HG03575 (cell line): Measurements from ENCODE around the gene PTPA.

ENCODE experiments used
- ATAC-seq: cut with Tn5 transposase; IDR thresholded peaks from one replicate; pipeline ENCODE4 v1.9.1; 2021; ENCODE audit not compliant: unreplicated experiment, insufficient number of reproducible peaks, low FRiP score; ENCODE audit errors: extremely low read depth

Gene PTPA

GRCh38 chr9:129166623-129167557 lies 55.7 kb downstream of the PTPA start:
- ATAC-seq: no peak

DNA sequence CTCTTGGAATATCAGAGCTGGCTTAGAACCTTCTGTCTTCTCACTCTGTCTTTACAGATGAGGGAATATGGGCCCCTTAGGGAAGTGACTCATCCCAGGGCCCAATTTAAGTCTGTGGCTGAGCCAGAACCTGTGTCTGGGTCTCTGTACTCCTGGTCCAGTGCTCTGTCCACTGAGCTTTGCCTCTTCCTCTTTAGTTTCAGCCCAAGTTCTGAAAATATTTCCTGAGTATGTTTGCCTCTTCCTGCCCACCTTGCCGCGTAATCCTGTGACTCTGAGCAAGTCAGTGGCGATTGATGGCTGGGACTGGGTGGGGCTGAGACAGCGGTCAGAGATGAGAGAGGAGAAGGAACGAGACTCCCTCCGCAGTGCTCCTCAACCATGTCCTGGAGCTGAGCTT lies 59.0 kb downstream of the PTPA start:
- no peak for ATAC-seq

DNA sequence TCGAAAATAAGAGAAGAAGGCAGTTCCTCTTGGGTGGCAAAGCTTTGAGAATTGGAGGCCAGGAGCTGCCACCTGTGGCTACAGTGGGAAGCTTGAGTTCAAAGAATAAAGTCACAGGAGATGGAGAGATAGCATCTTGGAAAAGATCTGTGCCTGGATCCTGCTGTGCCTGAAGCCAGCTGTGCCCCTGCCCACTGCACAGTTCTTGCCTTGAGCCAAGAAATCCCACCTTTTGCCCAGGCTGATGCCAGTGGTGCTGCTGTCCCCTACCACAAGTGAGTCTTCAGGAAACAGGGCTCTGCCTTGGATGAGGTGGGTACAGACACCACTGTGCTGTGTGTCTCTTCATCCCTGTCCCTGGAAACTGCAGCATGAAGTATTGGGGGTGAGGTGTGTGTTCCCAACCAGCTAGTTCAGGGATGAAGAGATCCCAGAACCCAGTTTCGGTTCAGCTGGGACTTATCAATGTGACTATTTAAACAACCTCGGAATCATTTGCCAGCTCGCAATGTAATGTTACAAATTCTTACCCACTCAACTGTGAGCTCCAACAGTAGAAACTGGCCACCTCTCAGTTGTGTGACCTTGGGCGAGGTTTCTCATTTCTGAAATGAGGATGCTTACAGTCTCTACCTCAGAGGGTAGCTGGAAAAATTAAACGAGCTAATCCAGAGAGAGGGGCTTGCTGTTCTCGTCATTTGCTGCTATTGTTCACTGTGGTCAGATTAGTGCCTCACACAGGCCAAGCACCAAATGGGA lies 61.0 kb downstream of the PTPA start:
- ATAC-seq: no peak

DNA sequence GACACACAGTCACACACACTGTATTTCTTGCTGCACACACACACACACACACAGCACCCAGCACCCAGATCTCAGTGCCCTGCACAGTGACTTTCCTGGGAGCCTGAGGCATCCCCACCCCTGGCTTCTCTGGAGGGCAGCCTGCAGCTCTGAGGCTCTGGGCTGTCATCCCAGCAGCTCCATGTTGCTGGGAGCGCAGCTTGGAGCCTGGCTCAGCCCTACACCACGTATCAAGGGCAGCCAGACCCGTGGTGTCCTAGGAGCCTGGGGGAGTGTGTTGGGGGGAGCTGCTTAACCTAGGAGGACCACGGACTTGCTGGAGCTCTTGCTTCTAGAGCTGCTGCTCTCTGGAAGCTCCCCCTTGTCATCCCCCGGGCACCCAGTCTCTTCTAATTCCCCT lies 61.6 kb downstream of the PTPA start:
- no peak for ATAC-seq

- ATAC-seq: no peak
These were observed 62.3 kb downstream of the PTPA start for GRCh38 chr9:129173296-129174101.

- no peak for ATAC-seq
These were observed 63.0 kb downstream of the PTPA start for GRCh38 chr9:129174102-129174723.

DNA sequence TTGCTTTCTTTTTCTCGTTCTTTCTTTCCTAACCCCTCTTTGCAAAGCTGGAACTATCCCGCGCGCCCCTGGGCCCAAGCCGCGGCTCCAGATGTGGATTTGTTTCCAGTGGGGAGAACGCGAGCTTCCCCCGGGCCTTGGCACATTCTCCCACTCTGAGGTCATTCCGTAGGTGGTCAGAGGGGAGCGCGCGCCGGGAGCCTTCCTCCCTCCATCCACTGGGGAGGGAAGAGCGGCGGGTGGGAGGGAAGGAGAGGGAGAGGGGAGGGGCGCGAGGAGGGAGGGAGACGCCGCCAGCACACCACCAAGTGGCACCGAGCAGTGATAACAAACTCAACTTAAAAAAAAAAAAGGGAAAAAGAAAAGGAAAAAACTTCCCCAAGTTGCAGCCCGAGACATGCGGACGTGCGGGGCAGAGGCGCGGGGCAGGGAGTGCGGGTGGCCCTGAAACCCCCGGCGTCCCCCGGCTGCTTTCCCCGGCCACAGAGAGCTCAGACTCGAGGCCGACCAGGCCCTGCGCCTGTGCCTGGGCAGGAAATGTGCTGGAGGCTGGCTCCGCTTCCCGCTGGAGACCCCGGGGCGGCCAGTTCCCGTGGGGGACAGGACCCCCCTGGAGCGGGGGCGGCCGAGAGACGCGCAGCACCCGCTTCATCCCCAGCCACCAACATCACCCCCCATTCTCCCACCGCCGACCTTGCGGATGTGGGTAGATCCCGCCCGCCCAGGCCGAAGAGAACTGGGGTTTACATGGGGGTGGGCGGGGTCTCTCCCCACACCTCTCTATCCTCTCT lies 63.7 kb downstream of the PTPA start:
- ATAC-seq: no peak

- ATAC-seq: no peak
These were observed 64.3 kb downstream of the PTPA start for GRCh38 chr9:129175515-129175824.

DNA sequence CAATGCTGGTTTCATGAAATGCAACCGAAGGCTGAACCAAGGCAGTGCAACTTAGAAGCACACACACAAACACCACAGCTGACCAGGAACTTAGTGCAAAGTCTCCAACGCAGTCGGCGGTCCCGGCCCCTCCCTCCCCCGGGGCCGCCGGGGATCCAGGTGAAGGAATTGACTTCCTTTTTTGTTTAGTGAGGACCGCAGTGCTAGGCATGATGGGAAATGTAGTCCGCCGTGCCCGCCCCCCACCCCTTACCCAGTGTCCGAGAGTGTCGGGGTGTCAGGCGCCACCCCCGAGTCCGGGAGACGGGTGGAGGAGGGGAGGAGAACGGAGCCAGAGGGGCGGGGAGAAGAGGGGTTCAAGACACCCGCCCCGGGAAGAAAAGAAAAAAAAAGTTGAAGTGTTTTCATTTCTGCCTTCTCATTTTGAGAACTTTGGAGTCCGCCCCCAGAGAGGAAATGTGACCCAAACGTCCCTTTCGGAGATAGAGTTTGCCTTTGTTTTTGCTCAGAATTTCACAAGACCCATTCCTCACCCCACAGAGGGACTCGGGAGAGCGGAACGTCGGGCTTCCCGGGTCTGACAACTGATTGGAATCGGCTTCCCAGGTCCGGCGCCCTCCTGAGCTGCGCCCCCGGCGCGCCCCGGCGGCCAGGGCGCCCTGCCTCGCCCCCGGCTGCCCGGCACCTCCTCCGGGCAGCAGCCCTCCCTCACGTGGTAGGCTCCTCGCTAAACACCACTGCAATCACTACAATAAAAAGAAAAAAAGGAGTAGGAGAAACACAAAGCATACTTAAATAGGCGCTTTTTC lies 64.8 kb downstream of the PTPA start:
- ATAC-seq: no peak

- ATAC-seq: no peak
These were observed 65.7 kb downstream of the PTPA start for GRCh38 chr9:129176701-129177442.

DNA sequence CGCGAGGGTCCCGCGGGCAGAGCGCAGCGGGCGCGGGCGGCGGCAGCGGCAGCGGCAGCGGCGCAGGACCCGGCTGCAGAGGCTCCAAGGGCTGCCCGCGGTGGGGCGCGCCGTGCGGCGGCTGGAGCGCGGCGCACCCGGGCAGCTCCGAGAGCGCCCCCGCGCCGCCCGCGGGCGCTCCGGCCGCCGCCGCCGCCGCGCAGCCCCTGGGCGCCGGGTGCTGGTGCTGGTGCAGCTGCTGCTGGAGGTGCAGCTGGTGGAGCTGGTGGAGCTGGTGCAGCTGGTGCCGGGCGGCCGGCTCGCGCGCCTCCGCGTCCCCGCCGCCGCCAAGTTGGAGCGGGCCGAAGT lies 66.2 kb downstream of the PTPA start:
- no peak for ATAC-seq

DNA sequence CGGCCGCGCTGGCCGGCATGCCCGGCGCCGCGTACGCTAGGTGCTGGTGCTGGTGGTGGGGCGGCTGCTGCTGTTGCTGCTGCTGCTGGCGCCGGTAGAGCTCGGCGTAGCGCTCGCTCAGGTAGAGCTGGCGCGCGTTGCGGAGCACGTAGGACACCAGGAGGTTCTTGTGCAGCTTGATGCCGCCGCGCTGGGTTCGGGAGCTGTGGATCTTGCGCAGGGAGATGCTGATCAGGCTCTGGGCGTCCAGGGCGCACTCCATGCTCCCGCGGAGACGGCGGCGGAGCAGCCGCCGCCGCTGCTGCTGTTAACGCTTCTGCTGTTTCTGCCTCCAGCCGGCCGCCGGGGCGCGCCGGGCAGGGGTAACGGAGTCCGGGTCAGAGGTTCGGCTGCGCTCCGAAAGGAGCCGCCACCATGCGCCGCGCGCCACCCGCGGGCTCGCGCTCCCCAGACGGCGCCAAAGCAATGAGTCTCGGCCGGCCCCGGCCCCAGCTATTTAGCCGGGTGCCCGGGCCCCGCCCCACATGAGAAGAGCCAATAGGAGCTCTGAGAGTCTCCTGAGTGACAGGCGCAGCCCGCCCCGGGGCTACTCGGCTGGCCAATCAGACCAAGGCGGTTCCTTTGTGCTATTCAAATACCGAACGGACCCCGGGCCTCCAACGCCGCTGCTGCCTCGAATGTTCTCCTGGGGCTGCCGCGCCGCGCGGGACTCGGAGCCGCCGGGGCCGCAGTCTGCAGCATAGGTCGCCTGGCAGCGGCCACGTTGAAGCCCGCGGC lies 66.8 kb downstream of the PTPA start, which contains the start of gene IER5L:
Gene IER5L (minus strand): TSS at position 471 of the 777 bp plus-strand sequence. CDS start 209 bp downstream, at position 262.
- no peak for ATAC-seq

DNA sequence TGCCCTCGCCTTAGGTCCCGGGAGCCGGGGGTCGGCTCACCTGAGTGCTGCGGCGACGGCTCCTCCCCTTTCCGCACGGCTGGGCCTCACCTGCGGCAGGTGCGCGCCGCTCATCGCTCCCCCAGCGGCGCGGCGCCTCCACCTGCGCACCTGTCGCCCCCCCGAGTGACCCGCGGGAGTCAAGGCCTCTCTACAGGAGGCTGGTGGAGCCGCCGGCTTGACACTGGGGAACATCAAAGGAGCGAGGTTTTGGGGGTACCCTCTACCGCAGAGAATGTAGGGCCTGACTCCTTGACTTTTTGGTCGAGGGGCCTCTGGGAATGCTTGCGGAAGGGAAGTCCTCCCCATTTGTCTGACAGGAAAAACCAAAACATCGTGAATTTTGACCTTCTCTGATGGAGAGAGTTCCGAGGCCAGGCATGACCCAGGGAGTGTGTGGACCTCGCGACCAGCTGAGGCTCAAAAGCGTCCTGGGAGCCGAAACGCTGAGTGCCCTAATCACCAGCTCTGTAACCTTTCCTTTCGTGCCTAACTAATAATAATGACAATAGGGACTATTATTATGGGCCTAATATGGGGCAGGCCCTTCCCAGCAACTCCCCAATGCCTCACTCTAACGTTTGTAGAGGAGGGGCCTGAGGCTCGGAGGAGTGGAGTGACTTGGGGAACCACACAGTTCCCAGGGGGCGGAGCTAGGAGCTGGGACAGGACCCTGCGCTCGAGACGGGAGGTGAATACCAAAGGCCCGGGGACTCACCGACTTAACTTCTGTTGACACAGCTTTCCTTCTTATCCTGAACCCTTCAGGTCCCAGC lies 67.6 kb downstream of the PTPA start:
- ATAC-seq: no peak

DNA sequence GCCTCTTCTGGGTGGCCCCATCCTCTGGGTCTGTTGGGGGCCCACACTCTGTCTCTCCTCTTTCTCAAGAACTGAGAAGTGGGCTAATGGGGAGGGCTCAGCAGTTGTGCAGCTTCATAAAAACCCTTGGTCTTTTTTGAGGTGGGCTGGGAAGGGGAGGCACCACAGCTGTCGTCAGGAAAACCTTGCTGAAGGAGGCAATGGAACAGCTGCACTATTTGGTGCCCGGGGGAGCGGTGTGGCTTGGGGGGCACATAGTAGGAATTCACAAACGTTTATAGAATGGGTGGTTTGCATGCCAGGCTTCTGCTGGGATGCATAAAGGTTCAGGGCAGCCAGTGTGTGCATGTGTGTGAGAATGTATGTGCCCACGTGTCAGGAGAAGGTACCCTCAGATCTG lies 70.0 kb downstream of the PTPA start:
- ATAC-seq: no peak

GRCh38 chr9:129182122-129182521 lies 70.9 kb downstream of the PTPA start:
- no peak for ATAC-seq
